GM12891 (cell line): ENCODE data around the gene PAQR8.
A peak's percentile ranks its signal among the peaks of the same experiment; 100 is the strongest.

Source experiments
- DNase-seq: peaks from one replicate; pipeline ENCODE4 v3.0.0; 2011; ENCODE audit warnings: low spot score; ENCODE audit not compliant: insufficient read length
- FAIRE-seq: peaks from 2 replicates; lab custom pipeline; 2011; peaks lifted over from hg19 to GRCh38; lab: Jason Lieb, UNC
- PAX5 ChIP-seq: IDR thresholded peaks from 2 replicates; pipeline ENCODE4 v1.6.1; 2011; ENCODE audit warnings: low read length, moderate library complexity, mild to moderate bottlenecking; ENCODE audit not compliant: insufficient read depth, severe bottlenecking
- POLR2A ChIP-seq: IDR thresholded peaks from 2 replicates; pipeline ENCODE4 v1.6.1; 2011; ENCODE audit warnings: low read depth, low read length, control low read depth
- POLR2AphosphoS5 ChIP-seq: IDR thresholded peaks from 2 replicates; pipeline ENCODE4 v1.6.1; 2011; ENCODE audit warnings: low read depth, low read length, control low read depth
- POU2F2 ChIP-seq: IDR thresholded peaks from 2 replicates; pipeline ENCODE4 v1.6.1; 2011; ENCODE audit warnings: low read depth, mild to moderate bottlenecking, control low read depth, low read length, moderate library complexity
- SPI1 ChIP-seq: IDR thresholded peaks from 2 replicates; pipeline ENCODE4 v1.6.1; 2011; ENCODE audit warnings: low read depth, low read length, control low read depth
- TAF1 ChIP-seq: IDR thresholded peaks from 2 replicates; pipeline ENCODE4 v1.6.1; 2011; ENCODE audit warnings: low read depth, low read length, control low read depth

PAQR8 gene

GRCh38 chr6:52362443-52363227 lies 684 bp downstream of the PAQR8 start:
- TF ChIP-seq POU2F2 (0 out of 2 replicates have a peak, but pooled peaks have one; percentile 44), SPI1 (peak; percentile 38), POLR2AphosphoS5 (peak; percentile 50; the same call in 1 of the 2 replicates), PAX5 (no peak), POLR2A (no peak)
- DNase-seq: peak; percentile 49
- peak; percentile 59 for FAIRE-seq

DNA sequence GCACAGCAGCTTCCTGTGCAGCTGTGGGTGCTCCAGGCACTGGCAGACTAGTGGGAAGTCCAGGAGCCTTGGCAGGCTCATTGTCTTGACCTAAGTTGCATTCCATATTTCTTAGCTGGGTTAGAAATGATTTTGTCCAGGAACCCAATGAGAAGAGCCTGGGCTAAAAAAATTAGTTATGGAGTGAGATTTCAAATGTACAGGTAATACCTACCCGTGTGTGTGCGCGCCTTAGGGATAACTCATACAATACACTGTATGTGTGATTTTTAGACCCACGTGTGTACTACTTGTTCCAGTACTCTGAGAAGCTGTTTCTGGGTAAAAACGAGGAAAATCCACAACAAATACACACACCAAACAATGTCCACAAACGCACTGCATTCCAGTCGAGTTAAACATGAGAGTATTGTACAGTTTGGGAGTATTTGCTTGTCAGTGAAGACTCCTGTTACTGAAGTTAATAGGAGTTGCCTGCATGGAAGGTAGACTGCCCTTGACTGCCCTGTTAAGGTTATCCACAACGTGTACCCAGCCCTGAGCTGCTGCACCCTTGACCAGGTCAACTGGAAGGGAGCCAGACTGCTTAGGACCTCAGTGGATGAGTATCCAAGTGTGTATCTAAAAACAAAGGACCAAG lies 1.4 kb downstream of the PAQR8 start:
- peak; percentile 78 for FAIRE-seq
- no peak for DNase-seq
- TF ChIP-seq POLR2A (peak; percentile 38; the same call in 1 of the 2 replicates), POLR2AphosphoS5 (no peak)

- TF ChIP-seq PAX5 (no peak), SPI1 (no peak), POLR2AphosphoS5 (no peak), POLR2A (no peak), POU2F2 (no peak), TAF1 (no peak)
Measured at GRCh38 chr6:52364480-52365166, 2.7 kb downstream of the PAQR8 start.

GRCh38 chr6:52365317-52365716 lies 3.4 kb downstream of the PAQR8 start:
- FAIRE-seq (no peak), DNase-seq (no peak)
- no peak for TF ChIP-seq POLR2AphosphoS5
- TF ChIP-seq POLR2A: no peak
- TF ChIP-seq PAX5: no peak
- TF ChIP-seq TAF1: no peak
- TF ChIP-seq POU2F2: no peak
- TF ChIP-seq SPI1: no peak

More at GRCh38 chr6:52364480-52365166, 2.7 kb downstream of the PAQR8 start:
- DNase-seq: no peak
- FAIRE-seq: no peak

GRCh38 chr6:52365866-52366540 lies 4.1 kb downstream of the PAQR8 start:
- no peak for TF ChIP-seq POLR2AphosphoS5
- no peak for TF ChIP-seq POLR2A
- no peak for TF ChIP-seq PAX5
- TF ChIP-seq TAF1: no peak
- TF ChIP-seq SPI1: no peak
- no peak for TF ChIP-seq POU2F2
- FAIRE-seq: no peak
- DNase-seq: no peak

DNA sequence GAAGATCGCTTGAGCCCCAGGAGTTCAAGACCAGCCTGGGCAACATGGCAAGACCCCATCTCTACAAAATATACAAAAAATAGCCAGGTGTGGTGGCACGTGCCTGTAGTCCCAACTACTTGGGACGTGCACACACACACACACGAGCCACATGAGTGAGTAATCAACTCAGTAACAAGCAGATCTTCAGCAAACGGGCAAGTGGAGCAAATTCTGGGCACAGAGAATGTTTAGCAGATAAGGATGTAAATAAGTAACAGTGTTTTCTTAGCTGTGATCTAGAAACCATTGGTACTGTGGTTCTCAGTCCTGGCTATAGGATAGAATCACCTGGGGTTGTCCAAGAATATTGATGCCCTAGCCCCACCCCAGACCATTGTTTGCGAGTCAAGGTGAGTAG lies 6.1 kb downstream of the PAQR8 start:
- TF ChIP-seq PAX5 (no peak), POLR2AphosphoS5 (no peak), POU2F2 (no peak), SPI1 (no peak), TAF1 (no peak), POLR2A (no peak)
- DNase-seq: no peak
- no peak for FAIRE-seq

DNA sequence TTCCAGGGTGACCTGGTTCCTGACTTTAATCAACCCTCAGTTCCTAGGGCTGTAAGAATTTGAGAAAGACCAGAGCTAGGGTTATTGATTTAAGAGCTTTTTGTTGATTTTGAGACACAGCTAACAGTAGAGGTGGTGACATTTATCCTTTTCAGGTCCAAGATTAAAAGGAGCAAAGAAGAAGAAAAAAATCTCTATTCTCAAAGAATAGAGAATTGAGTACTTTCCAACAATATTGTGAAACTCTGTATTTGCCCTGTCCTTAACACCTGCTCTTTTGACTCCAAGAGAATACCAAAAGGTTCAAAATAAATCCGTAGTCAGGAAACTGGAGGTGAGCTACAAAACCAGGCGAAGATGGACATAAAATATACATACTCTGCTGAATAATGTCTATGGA lies 7.3 kb downstream of the PAQR8 start:
- FAIRE-seq: no peak

GRCh38 chr6:52371656-52372191 lies 9.8 kb downstream of the PAQR8 start:
- TF ChIP-seq SPI1 (no peak), POLR2AphosphoS5 (no peak), TAF1 (no peak), PAX5 (no peak), POLR2A (no peak), POU2F2 (no peak)
- no peak for FAIRE-seq
- DNase-seq: no peak

More for the DNA sequence above, 7.3 kb downstream of the PAQR8 start:
- no peak for DNase-seq
- TF ChIP-seq TAF1 (no peak), SPI1 (no peak), POU2F2 (no peak), POLR2AphosphoS5 (no peak), POLR2A (no peak), PAX5 (no peak)
